GM12874 (cell line): ENCODE results near the gene ATP8A1.

Source experiments
- TF ChIP-seq, protein P1 (sequence below): IDR thresholded peaks from 2 replicates; pipeline ENCODE4 v1.5.1; 2011; ENCODE audit warnings: low read depth, mild to moderate bottlenecking, control low read depth, low read length, moderate library complexity; ENCODE audit not compliant: insufficient read depth

The ATP8A1 gene

DNA sequence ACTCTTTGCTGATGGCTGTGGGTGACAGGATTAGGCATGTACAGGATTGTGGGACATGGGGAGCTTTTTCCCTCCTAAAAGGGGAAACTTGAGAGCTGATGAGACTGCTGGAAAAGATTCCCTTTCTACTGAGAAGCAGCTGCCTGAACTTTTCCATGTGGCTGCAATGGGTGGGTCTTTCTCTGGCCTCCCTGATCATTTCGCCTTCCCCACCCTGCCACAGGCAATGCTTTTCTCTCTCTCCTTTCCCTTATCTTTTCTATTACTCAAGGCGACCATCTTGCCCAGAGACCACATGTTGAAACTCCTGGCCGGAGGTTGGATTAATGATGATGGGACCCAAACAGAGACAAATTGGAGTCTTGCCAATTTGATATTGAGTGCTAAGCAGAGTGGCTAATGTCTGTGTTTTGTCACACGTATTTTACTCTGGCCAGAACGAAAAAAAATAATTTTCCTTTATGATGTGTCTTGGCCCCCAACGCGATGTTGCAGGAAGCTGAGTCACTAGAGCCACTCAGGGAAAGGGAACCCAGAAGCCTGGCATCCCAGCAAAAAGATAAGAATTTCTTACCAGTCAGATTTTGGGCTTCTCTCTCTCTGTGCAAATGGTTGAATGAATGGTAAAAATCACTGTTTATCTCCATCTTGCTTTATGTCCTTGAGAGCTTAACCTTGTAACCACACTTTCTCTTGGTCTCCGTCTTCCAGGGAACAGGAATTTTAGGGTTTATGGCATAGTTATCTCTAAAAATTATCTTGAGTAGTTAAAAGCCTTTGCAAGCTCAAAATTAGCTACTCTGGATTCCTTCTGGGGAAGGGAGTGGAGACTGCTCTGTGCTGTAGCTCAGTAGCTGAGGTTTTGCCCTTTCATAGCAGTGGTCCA is 19.4 kb upstream of the ATP8A1 start:
- TF ChIP-seq, protein P1, sequence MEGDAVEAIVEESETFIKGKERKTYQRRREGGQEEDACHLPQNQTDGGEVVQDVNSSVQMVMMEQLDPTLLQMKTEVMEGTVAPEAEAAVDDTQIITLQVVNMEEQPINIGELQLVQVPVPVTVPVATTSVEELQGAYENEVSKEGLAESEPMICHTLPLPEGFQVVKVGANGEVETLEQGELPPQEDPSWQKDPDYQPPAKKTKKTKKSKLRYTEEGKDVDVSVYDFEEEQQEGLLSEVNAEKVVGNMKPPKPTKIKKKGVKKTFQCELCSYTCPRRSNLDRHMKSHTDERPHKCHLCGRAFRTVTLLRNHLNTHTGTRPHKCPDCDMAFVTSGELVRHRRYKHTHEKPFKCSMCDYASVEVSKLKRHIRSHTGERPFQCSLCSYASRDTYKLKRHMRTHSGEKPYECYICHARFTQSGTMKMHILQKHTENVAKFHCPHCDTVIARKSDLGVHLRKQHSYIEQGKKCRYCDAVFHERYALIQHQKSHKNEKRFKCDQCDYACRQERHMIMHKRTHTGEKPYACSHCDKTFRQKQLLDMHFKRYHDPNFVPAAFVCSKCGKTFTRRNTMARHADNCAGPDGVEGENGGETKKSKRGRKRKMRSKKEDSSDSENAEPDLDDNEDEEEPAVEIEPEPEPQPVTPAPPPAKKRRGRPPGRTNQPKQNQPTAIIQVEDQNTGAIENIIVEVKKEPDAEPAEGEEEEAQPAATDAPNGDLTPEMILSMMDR: no peak

GRCh38 chr4:42673082-42673425 is 16.1 kb upstream of the ATP8A1 start:
- TF ChIP-seq, protein P1: no peak

GRCh38 chr4:42672359-42673081 is 15.6 kb upstream of the ATP8A1 start:
- TF ChIP-seq, protein P1: no peak

DNA sequence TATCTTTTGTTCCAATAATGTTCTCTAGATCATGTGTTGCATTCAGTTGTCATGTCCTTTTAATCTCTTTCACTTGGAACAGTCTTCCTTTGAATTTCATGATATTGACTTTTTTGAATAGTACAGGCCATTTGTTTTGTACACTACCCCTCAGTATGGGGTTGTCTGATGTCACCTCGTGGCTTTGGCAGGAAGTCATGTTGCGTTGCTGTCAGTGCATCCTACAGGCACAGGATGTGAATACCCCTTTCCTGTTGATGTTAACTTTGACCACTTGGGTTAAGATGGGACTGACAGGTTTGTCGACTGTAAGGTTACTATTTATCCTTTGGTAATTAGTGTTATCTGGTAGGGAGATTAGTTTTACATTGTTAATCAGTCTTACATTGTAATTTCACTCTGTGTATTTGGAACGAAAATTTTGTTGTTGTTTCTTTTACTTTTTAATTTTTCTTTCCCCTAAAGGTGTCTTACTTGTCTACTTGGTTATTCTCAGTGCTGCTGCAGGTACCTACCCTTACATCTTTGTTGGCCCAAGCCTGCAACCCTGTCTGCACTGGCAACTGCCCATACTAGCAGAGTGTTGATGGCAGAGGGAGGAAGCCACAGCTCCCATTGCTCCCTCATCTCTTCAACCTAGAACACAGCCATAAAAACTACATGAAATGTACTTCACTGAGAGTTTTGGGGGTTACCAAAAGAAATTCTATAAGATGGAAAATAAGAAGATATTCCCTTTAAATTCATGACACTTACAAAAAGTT is 14.7 kb upstream of the ATP8A1 start:
- TF ChIP-seq, protein P1: no peak

GRCh38 chr4:42658261-42658660 is 1.4 kb upstream of the ATP8A1 start:
- TF ChIP-seq, protein P1: no peak

DNA sequence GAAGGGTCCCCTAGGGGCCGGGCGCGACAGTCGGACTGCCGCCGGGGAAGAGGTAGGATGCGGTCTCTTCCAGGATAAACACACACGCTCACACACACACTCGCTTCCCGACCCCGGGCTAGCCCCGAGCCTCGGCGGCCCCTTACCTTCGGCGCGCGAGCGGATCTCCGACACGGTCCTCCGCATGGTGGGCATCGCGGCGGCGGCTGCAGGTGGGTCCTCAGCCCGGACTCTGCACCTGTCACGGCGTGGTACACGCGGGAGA is 294 bp downstream of the ATP8A1 start:
- TF ChIP-seq, protein P1: no peak
